ENCODE data around the gene SDC4. TPM values are rescaled to one million over a fixed set of nuclear protein-coding genes. Genes with fewer than 3 reads are reported as not detected.
A peak's percentile ranks its signal among the peaks of the same experiment; 100 is the strongest.

Gene SDC4
- total and polyA plus RNA-seq, 10 of the 15 experiments (the other 5 are each of a cell fraction or from before 2014, with no cell fraction given), result 0.52 to 11.3 (median 1.4) TPM

DNA sequence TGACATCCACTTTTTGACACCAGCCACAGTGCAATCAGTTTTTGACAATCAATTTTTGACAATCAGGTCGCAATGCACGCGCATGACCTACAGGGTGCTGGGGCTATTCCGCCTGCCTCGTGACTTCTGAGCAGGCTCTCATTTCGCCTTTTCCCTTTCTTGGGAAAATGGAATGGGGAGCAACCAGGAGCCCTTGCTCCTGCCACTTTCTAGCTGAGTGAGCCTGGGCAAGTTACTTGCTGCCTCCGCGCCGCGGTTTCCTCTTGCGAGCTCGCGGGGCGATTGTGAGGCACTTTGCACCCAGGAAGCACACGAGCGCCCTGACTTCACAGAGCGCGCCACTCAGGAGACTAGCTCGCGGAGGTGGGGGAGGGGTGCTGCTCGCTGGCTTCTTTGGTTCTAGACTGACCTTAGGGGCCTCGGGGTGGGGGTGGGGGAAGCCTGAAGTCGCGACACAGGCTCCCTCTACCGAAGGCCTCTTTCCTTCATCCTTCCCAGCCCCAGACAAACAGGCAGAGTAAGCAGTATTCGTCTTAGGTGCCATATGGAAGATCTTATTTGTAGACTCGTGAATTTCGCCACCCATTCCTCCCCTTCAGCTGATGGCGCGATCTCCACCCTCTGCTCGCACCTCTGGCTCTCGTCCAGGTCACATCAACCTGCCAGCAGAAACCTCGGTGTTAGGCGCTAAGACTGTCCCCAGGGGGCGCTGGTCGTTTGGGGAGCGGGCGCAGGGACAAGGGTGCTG, 25.3 kb upstream of the SDC4 start:
- peak overlapping the region; percentile 43; the same call in 1 of the 2 replicates for H2AFZ ChIP-seq (ENCODE audit: control insufficient read depth, low read depth, low read length)
- H3K4me3 ChIP-seq, result peak overlapping the region; percentile 59; the same call in 1 of the 2 replicates
- ChIA-PET SMC1A (ENCODE audit: uncharacterized antibody, unreplicated experiment) (interaction anchor here (0.6 to 19.8 kb wide), 22 partner anchors 11 to 537 kb away, joined by 3 to 440 read pairs (median 4); partner anchors contain the start of genes PIGT, SYS1 and WFDC10A), RAD21 (ENCODE audit: unreplicated experiment) (interaction anchor here (0.7 to 17.6 kb wide), 18 partner anchors 10 to 397 kb away, joined by 3 to 394 read pairs (median 8); partner anchors contain the start of genes PIGT and SYS1), CTCF (interaction anchor here (0.6 to 19.4 kb wide), 32 partner anchors 11 to 464 kb away, joined by 3 to 685 read pairs (median 5); partner anchors contain the start of genes PABPC1L, PIGT and SYS1), POLR2A (interaction anchor here (0.7 to 2.5 kb wide), 5 partner anchors 11 to 64 kb away, joined by 3 to 8 read pairs (median 4); partner anchors contain the start of genes PIGT and SYS1)
- no peak overlapping the region for H3K27ac ChIP-seq (ENCODE audit: control insufficient read depth, insufficient read depth)
- no peaks in the 10 kb centered on the region for H4K20me1 ChIP-seq (ENCODE audit: control insufficient read depth, insufficient read depth)
- no peaks in the 10 kb centered on the region for H3K79me2 ChIP-seq (ENCODE audit: control insufficient read depth, insufficient read depth, low read length)
- DNase-seq (ENCODE audit: low read depth, low spot score) (no peak), ATAC-seq (peak; percentile 98), FAIRE-seq (peak; percentile 95)
- 2% methylated on average over 36 of the region's 38 CpGs for WGBS (ENCODE audit: insufficient coverage, insufficient replicate concordance, low lambda C conversion rate, missing lambda C conversion rate)
- no peaks in the 10 kb centered on the region for H3K36me3 ChIP-seq (ENCODE audit: control insufficient read depth in 2 of 2, insufficient read depth in 2 of 2, low read length in 1 of 2)
- H3K27me3 ChIP-seq (replicated peaks in 1 of 2; ENCODE audit: control insufficient read depth in 2 of 2, insufficient read depth in 2 of 2, low read length in 1 of 2), result no peaks in the 10 kb centered on the region
- no peaks in the 10 kb centered on the region for H3K9me3 ChIP-seq (replicated peaks; ENCODE audit: control insufficient read depth, insufficient read depth, low read length)
- in situ Hi-C loops (cut with MboI) (loop anchor here (5.0 kb wide), 1 partner anchor 64 kb away; no protein-coding TSS in a partner anchor), intact Hi-C loops (cut with micrococcal nuclease; ENCODE audit: unreplicated experiment) (loop anchor here (1.0 kb wide), 1 partner anchor 64 kb away; no protein-coding TSS in a partner anchor)
- H3K4me1 ChIP-seq (ENCODE audit: control insufficient read depth, insufficient read depth, low read length), result peaks cover 15% of the 10 kb centered on the region
- H3K9ac ChIP-seq (ENCODE audit: control insufficient read depth, insufficient read depth, low read length), result no peak overlapping the region
- no TSS peak for BruUV-seq (replicated peaks)
- H3K4me2 ChIP-seq (ENCODE audit: control insufficient read depth, insufficient read depth), result peak overlapping the region; percentile 89
- TF ChIP-seq SMARCA5 (IDR thresholded peaks at IDR 0.05) (peak; percentile 49; the same call in 1 of the 2 replicates), ESRRA (IDR thresholded peaks at IDR 0.05; ENCODE audit: low read length) (0 out of 2 replicates have a peak, but pooled peaks have one; percentile 28), TBL1XR1 (IDR thresholded peaks at IDR 0.05; ENCODE audit: low read depth, low read length) (peak; percentile 48; the same call in 1 of the 2 replicates), SP1 (IDR thresholded peaks at IDR 0.05; ENCODE audit: low read depth, low read length) (peak; percentile 24), NR2F1 (conservative IDR thresholded peaks at IDR 0.05) (peak; percentile 49; the same call in 1 of the 2 replicates), NFYB (IDR thresholded peaks at IDR 0.05; ENCODE audit: insufficient read depth, low read depth, low read length) (no peak), BCL11A (IDR thresholded peaks at IDR 0.05; ENCODE audit: low read depth, low read length) (no peak), ZBED1 (IDR thresholded peaks at IDR 0.05; ENCODE audit: borderline replicate concordance) (peak; percentile 58; the same call in 1 of the 2 replicates), CHD2 (IDR thresholded peaks at IDR 0.05; ENCODE audit: borderline replicate concordance, low read depth, low read length) (peak; percentile 45; the same call in 1 of the 2 replicates), FOXM1 (IDR thresholded peaks at IDR 0.05; ENCODE audit: low read depth, low read length) (no peak), IKZF1 (conservative IDR thresholded peaks at IDR 0.05) (0 out of 2 replicates have a peak, but pooled peaks have one; percentile 28), YY1 (IDR thresholded peaks at IDR 0.05; ENCODE audit: low read depth, low read length) (peak; percentile 69; the same call in 1 of the 2 replicates), MTA2 (IDR thresholded peaks at IDR 0.05; ENCODE audit: low read depth) (peak; percentile 23; the same call in 1 of the 2 replicates), RAD21 (IDR thresholded peaks at IDR 0.05; ENCODE audit: insufficient read depth, low read depth, low read length) (peak; percentile 88), BHLHE40 (IDR thresholded peaks at IDR 0.05; ENCODE audit: borderline replicate concordance in 1 of 2, low read depth in 2 of 2, low read length in 1 of 2) (peak in 1 of 2 experiments; percentile 48; a peak in 2 of 4 replicates), CBX5 (IDR thresholded peaks at IDR 0.05; ENCODE audit: low read depth) (no peak), CTCF (IDR thresholded peaks at IDR 0.05 in 2 of 3, conservative IDR thresholded peaks at IDR 0.05 in 1 of 3; ENCODE audit: control insufficient read depth in 2 of 3, extremely low read depth in 1 of 3, insufficient read depth in 1 of 3, low read depth in 3 of 3, low read length in 3 of 3) (peak; percentile 82 to 90 (median 89)), SMAD1 (IDR thresholded peaks at IDR 0.05; ENCODE audit: low read depth, partially characterized antibody) (peak; percentile 84)
- TF ChIP-seq, protein P1, sequence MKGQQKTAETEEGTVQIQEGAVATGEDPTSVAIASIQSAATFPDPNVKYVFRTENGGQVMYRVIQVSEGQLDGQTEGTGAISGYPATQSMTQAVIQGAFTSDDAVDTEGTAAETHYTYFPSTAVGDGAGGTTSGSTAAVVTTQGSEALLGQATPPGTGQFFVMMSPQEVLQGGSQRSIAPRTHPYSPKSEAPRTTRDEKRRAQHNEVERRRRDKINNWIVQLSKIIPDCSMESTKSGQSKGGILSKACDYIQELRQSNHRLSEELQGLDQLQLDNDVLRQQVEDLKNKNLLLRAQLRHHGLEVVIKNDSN (IDR thresholded peaks at IDR 0.05; ENCODE audit: borderline replicate concordance, extremely low read length, insufficient read depth, low read depth, low read length), result no peak

Measured in GM12878 (cell line).